NCI-H1048 (cell line): ENCODE results near the gene CD58.
A peak's percentile ranks its signal among the peaks of the same experiment; 100 is the strongest.

Experiments
- DNase-seq: peaks from one replicate; lab custom pipeline; 2025; lab: John Stamatoyannopoulos, UW

CD58 gene

GRCh38 chr1:116493484-116494352 lies 77.1 kb downstream of the CD58 start:
- DNase-seq, result no peak

- no peak for DNase-seq
Measured at GRCh38 chr1:116493036-116493435, 77.8 kb downstream of the CD58 start.

GRCh38 chr1:116492358-116492811 lies 78.4 kb downstream of the CD58 start:
- DNase-seq, result no peak

GRCh38 chr1:116491700-116492357 lies 79.0 kb downstream of the CD58 start:
- no peak for DNase-seq

GRCh38 chr1:116490588-116490987 lies 80.2 kb downstream of the CD58 start:
- no peak for DNase-seq

- DNase-seq, result peak; percentile 77
Measured at GRCh38 chr1:116489231-116489697, 81.6 kb downstream of the CD58 start.

GRCh38 chr1:116488071-116488470 lies 82.8 kb downstream of the CD58 start:
- no peak for DNase-seq

- no peak for DNase-seq
Measured at GRCh38 chr1:116487583-116487982, 83.2 kb downstream of the CD58 start.

- no peak for DNase-seq
Measured at GRCh38 chr1:116487031-116487430, 83.8 kb downstream of the CD58 start.

- no peak for DNase-seq
Measured at GRCh38 chr1:116486424-116486823, 84.4 kb downstream of the CD58 start.

GRCh38 chr1:116485976-116486375 lies 84.8 kb downstream of the CD58 start:
- DNase-seq, result no peak

GRCh38 chr1:116485071-116485735 lies 85.6 kb downstream of the CD58 start:
- DNase-seq, result peak; percentile 78

- no peak for DNase-seq
Measured at GRCh38 chr1:116483481-116484309, 87.1 kb downstream of the CD58 start.

GRCh38 chr1:116482490-116482889 lies 88.3 kb downstream of the CD58 start:
- no peak for DNase-seq

GRCh38 chr1:116481934-116482333 lies 88.9 kb downstream of the CD58 start:
- DNase-seq, result no peak

GRCh38 chr1:116478621-116479020 lies 92.2 kb downstream of the CD58 start:
- no peak for DNase-seq

- DNase-seq, result no peak
Measured at GRCh38 chr1:116477429-116477828, 93.4 kb downstream of the CD58 start.

GRCh38 chr1:116476321-116476720 lies 94.5 kb downstream of the CD58 start:
- no peak for DNase-seq

GRCh38 chr1:116475850-116476218 lies 95.0 kb downstream of the CD58 start:
- no peak for DNase-seq

GRCh38 chr1:116474921-116475849 lies 95.6 kb downstream of the CD58 start:
- no peak for DNase-seq
